Calu3 (cell line): ENCODE results near the gene PLCD3. TPM values are rescaled to one million over a fixed set of nuclear protein-coding genes. Genes with fewer than 3 reads are reported as not detected.
A peak's percentile ranks its signal among the peaks of the same experiment; 100 is the strongest.

Source experiments
- BruUV-seq: library from RNA; stranded (reverse); fragments of 400-500 nt; replicated peaks from 2 replicates; lab custom pipeline; 2021; lab: Mats Ljungman, UMichigan
- CTCF ChIA-PET: fragments of 300-600 bp; sonication (Branson Sonifier 250); formaldehyde crosslinking; loops from one replicate; lab custom pipeline; 2022; ENCODE audit warnings: antibody characterized with exemption; lab: Charles Lee
- DNase-seq: peaks from one replicate; pipeline ENCODE4 v3.0.0; 2022
- H3K27ac Mint-ChIP-seq: one replicate; pipeline ENCODE4 v1.8.0; 2022; ENCODE audit warnings: mixed read lengths; ENCODE audit not compliant: unreplicated experiment
- H3K27me3 Mint-ChIP-seq: one replicate; pipeline ENCODE4 v1.8.0; 2022; ENCODE audit warnings: mixed read lengths; ENCODE audit not compliant: unreplicated experiment
- H3K36me3 Mint-ChIP-seq: one replicate; pipeline ENCODE4 v1.8.0; 2022; ENCODE audit warnings: mild to moderate bottlenecking, moderate library complexity, mixed read lengths; ENCODE audit not compliant: insufficient read depth, unreplicated experiment
- H3K4me1 Mint-ChIP-seq: one replicate; pipeline ENCODE4 v1.8.0; 2022; ENCODE audit warnings: mild to moderate bottlenecking, low read depth, mixed read lengths; ENCODE audit not compliant: unreplicated experiment
- H3K4me3 Mint-ChIP-seq: one replicate; pipeline ENCODE4 v1.8.0; 2022; ENCODE audit warnings: mild to moderate bottlenecking, low read depth, moderate library complexity, mixed read lengths; ENCODE audit not compliant: unreplicated experiment
- H3K9me3 Mint-ChIP-seq: one replicate; pipeline ENCODE4 v1.8.0; 2022; ENCODE audit warnings: low read depth, mixed read lengths; ENCODE audit not compliant: unreplicated experiment
- CTCF ChIP-seq: fragments of 200-600 bp; IDR thresholded peaks from one replicate; pipeline ENCODE4 v1.8.0; 2022; ENCODE audit warnings: antibody characterized with exemption; ENCODE audit not compliant: unreplicated experiment
- intact Hi-C: fragments of 100-400 bp; cut with micrococcal nuclease; formaldehyde crosslinking; loops from one replicate; pipeline ENCODE4 v1.10.0; 2022; ENCODE audit not compliant: unreplicated experiment
- total RNA-seq: library from RNA; stranded (reverse); gene quantifications from 2 replicates; pipeline ENCODE4 v1.2.3, GENCODE V29; 2022

The PLCD3 gene
- total RNA-seq, 1 experiment from 2014 or later = 34.4 TPM

- Mint-ChIP-seq H3K4me3 (peak within 1 kb of the TSS; percentile 90), H3K27me3 (no peaks in the 10 kb centered on the region), H3K9me3 (no peaks in the 10 kb centered on the region), H3K36me3 (peaks cover 60% of the 10 kb centered on the region), H3K4me1 (peaks cover 29% of the 10 kb centered on the region), H3K27ac (peak within 1 kb of the TSS; percentile 81)
- intact Hi-C loops = loop anchor here (1.0 to 10.0 kb wide), 5 partner anchors 37 to 361 kb away; partner anchors contain the start of gene GFAP
- TF ChIP-seq CTCF = peak; percentile 100
- no TSS peak for BruUV-seq
- peak; percentile 99 for DNase-seq
- CTCF ChIA-PET = interaction anchor here (0.5 to 3.6 kb wide), 51 partner anchors 8 to 805 kb away, joined by 3 to 197 read pairs (median 7); partner anchors contain the start of genes EFTUD2, GFAP, HEXIM1 and HEXIM2
Measured at GRCh38 chr17:45135192-45135977, 3.1 kb upstream of the PLCD3 start, which contains the start of gene ACBD4. ACBD4 (plus strand) TSS chr17:45135687; CDS start chr17:45136145, 458 bp downstream.

DNA sequence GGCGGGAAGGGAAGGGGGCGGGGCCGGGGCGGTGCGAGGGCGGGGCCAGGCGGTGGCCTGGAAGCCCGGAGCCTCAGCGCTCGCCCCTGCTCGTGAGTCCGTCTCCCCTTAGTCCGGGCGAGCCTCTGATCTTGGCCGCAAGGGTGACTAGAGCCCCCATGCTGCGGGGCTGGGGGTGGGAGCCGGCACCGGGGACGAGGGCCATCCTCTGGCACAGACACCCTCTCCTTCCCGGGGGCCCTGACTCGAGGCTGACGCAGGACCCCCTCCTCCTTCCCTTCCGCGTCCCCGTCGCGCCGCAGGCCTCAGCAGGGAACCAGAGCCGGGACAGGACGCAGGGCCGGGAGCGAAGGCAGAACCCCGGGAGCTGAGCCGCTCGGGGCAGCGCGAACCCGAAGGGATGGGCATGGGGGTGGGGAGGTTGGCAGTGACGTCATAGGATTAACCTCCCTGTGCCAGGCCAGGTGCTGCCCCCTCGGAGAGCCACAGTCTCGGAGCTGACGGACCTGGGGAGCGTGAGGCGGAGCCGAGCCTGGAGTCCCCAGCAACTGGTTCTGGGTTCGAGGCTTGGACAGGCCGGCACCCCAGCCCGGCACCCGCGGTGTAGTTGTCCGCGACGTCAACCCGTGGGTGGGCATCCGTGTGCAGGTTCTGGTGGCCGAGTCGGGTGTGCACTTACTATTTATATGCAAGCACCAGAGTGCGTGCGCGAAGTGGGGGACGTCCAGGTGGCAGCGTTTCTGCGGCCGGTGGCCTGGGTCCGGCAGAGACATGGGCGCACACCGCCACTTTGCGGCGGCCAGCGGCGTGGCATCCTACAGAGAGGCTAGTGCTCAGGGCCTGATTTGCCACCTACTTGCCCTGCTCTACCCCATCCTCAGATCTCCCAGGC is 503 bp upstream of the PLCD3 start:
- intact Hi-C loops = loop anchor here (5.0 to 10.0 kb wide), 4 partner anchors 36 to 358 kb away; partner anchors contain the start of genes DCAKD and GFAP
- BruUV-seq = no TSS peak
- CTCF ChIA-PET = interaction anchor here (0.6 to 1.2 kb wide), 15 partner anchors 24 to 719 kb away, joined by 3 to 9 read pairs (median 5); no protein-coding TSS in a partner anchor
- Mint-ChIP-seq H3K4me1 (peaks cover 51% of the 10 kb centered on the region), H3K27me3 (no peaks in the 10 kb centered on the region), H3K9me3 (no peaks in the 10 kb centered on the region), H3K27ac (peak overlapping the region; percentile 31), H3K36me3 (peaks cover 62% of the 10 kb centered on the region), H3K4me3 (peak overlapping the region; percentile 88)
- DNase-seq = peak; percentile 94
- TF ChIP-seq CTCF = peak; percentile 93

DNA sequence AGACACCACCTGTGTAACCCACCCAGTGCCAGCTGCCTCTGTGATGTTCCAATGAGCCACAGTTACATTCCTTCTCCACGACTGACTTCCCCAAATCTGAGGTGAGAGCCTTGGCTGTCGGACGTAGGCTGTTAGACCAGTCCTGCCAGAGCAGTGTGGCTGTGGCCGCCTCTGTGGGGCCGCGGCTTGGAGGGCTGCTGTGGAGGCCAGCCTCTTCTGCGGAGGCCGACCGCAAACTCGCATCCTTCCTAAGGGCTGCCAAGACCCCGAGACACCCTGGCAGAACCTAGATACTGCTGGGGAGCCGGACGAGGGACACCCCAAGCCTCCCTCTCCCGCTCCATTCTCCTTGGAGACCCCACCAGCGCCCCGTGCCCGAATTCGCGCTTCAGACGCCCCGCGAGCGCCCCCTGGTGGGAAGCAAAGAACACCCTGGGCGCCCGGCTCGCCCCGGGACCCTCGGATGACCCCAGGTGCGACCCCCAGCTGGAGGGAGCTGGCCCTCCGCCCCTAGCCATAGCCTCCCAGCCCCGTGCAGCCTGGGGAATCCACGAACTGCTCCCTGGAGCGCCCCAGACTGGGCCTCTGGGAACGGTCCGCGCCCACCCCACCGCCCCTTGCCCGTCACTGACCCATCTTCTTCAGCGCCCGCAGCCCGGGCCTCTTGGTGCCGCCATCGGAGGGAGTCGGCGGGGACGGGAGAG is 547 bp downstream of the PLCD3 start:
- DNase-seq = peak; percentile 78
- BruUV-seq = no TSS peak
- Mint-ChIP-seq H3K36me3 (peaks cover 58% of the 10 kb centered on the region), H3K27ac (peak overlapping the region; percentile 8), H3K9me3 (no peaks in the 10 kb centered on the region), H3K4me3 (peak overlapping the region; percentile 88), H3K4me1 (peaks cover 55% of the 10 kb centered on the region), H3K27me3 (no peaks in the 10 kb centered on the region)
- CTCF ChIA-PET = no interaction called here
- peak; percentile 100 for TF ChIP-seq CTCF
- intact Hi-C loops = loop anchor here (2.0 to 10.0 kb wide), 5 partner anchors 23 to 357 kb away; partner anchors contain the start of genes DCAKD and GFAP
